Endothelial cell of umbilical vein (primary cell): Measurements from ENCODE around the gene DAB2. TPM values are rescaled to one million over a fixed set of nuclear protein-coding genes. Genes with fewer than 3 reads are reported as not detected.

ENCODE experiments used
- BruUV-seq: library from RNA; stranded (reverse); fragments of 400-500 nt; replicated peaks from 2 replicates; lab custom pipeline; 2021; lab: Mats Ljungman, UMichigan
- CTCF ChIA-PET: fragments of 300-600, 350-600 bp; sonication (Branson Sonifier 250); formaldehyde crosslinking; loops from one replicate; lab custom pipeline; 2021; ENCODE audit warnings: antibody characterized with exemption, inconsistent platforms; lab: Charles Lee
- POLR2A ChIA-PET: fragments of 300-600, 350-600 bp; sonication (Branson Sonifier 250); formaldehyde crosslinking; loops from one replicate; lab custom pipeline; 2021; ENCODE audit warnings: antibody characterized with exemption, inconsistent platforms; lab: Charles Lee
- DNase-seq: peaks from one replicate; pipeline ENCODE4 v3.0.0-alpha.2; 2011; ENCODE audit warnings: low read depth, low spot score
- FAIRE-seq: peaks from 2 replicates; lab custom pipeline; 2011; peaks lifted over from hg19 to GRCh38; lab: Jason Lieb, UNC
- H2AFZ ChIP-seq: 2 replicates; pipeline ENCODE4 v1.6.0; 2012; ENCODE audit warnings: low read depth, low read length, control low read depth, inconsistent platforms
- H3K27ac ChIP-seq: 2 replicates; pipeline ENCODE4 v1.5.1; 2011; ENCODE audit warnings: low read depth, mild to moderate bottlenecking, control low read depth, low read length, moderate library complexity; ENCODE audit not compliant: insufficient read depth
- H3K27me3 ChIP-seq, 2 experiments: 2 replicates each; pipeline versions ENCODE4 v1.6.0 to v1.6.1; 2011; ENCODE audit warnings: low read length in 2 of 2, mixed read lengths in 1 of 2; ENCODE audit not compliant: control insufficient read depth in 2 of 2, insufficient read depth in 2 of 2
- H3K36me3 ChIP-seq, 2 experiments: 2 replicates in 1 of 2; 3 replicates in 1 of 2; pipeline ENCODE4 v1.5.1; 2011; ENCODE audit warnings: low read length in 2 of 2, mild to moderate bottlenecking in 1 of 2, moderate library complexity in 1 of 2; ENCODE audit not compliant: control insufficient read depth in 2 of 2, insufficient read depth in 2 of 2; ENCODE audit errors: extremely low read depth in 1 of 2
- H3K4me1 ChIP-seq: 3 replicates; pipeline ENCODE4 v1.5.1; 2011; ENCODE audit warnings: mild to moderate bottlenecking, low read length; ENCODE audit not compliant: control insufficient read depth, insufficient read depth; ENCODE audit errors: extremely low read depth
- H3K4me2 ChIP-seq: 2 replicates; pipeline ENCODE4 v1.6.1; 2011; ENCODE audit warnings: low read length, control low read depth, mixed read lengths; ENCODE audit not compliant: insufficient read depth
- H3K4me3 ChIP-seq, 3 experiments: fragments of 200-600 bp in 1 of 3; sonication (generic), shearing (Covaris generic) in 1 of 3; replicated peaks in 1 of 3; 2 replicates each; pipeline ENCODE4 v1.5.1; 2011 to 2016; ENCODE audit warnings: control low read depth in 3 of 3, low read length in 3 of 3, mild to moderate bottlenecking in 2 of 3, inconsistent platforms in 1 of 3, low read depth in 1 of 3, moderate library complexity in 1 of 3; ENCODE audit not compliant: insufficient read depth in 1 of 3
- H3K79me2 ChIP-seq: 2 replicates; pipeline ENCODE4 v1.6.0; 2012; ENCODE audit warnings: low read length, inconsistent platforms; ENCODE audit not compliant: control insufficient read depth, insufficient read depth
- H3K9ac ChIP-seq: replicated peaks from 2 replicates; pipeline ENCODE3; 2011; ENCODE audit warnings: low read length, control low read depth; ENCODE audit not compliant: insufficient read depth; ENCODE audit errors: extremely low read depth
- H3K9me1 ChIP-seq: replicated peaks from 3 replicates; pipeline ENCODE4 v1.6.0; 2011; ENCODE audit warnings: mild to moderate bottlenecking, low read length; ENCODE audit not compliant: control insufficient read depth, insufficient read depth; ENCODE audit errors: extremely low read depth
- H3K9me3 ChIP-seq: replicated peaks from 2 replicates; pipeline ENCODE4 v1.5.1; 2012; ENCODE audit warnings: low read length, inconsistent platforms; ENCODE audit not compliant: control insufficient read depth, insufficient read depth
- H4K20me1 ChIP-seq: replicated peaks from 2 replicates; pipeline ENCODE3; 2011; ENCODE audit warnings: mild to moderate bottlenecking, low read length; ENCODE audit not compliant: control insufficient read depth, insufficient read depth; ENCODE audit errors: extremely low read depth
- CTCF ChIP-seq, 2 donors: IDR thresholded peaks; 1 replicate in 1 of 2; 2 replicates in 1 of 2; pipeline ENCODE4 v1.5.1; 2011; ENCODE audit warnings: low read length in 2 of 2, mild to moderate bottlenecking in 2 of 2, moderate library complexity in 2 of 2, control low read depth in 1 of 2, inconsistent platforms in 1 of 2, low read depth in 1 of 2; ENCODE audit not compliant: insufficient read depth in 1 of 2; ENCODE audit errors: extremely low read depth in 1 of 2
- EZH2 ChIP-seq: IDR thresholded peaks from 2 replicates; pipeline ENCODE4 v1.6.1; 2012; ENCODE audit warnings: borderline replicate concordance, low read depth, mild to moderate bottlenecking, moderate library complexity, low read length, inconsistent platforms; ENCODE audit not compliant: severe bottlenecking
- FOS ChIP-seq: IDR thresholded peaks from 2 replicates; pipeline ENCODE4 v1.6.1; 2011; ENCODE audit warnings: mild to moderate bottlenecking, low read length, moderate library complexity, borderline replicate concordance; ENCODE audit not compliant: insufficient read depth
- GATA2 ChIP-seq: IDR thresholded peaks from 2 replicates; pipeline ENCODE4 v1.7.0; 2011; ENCODE audit warnings: low read depth, mild to moderate bottlenecking, moderate library complexity, mixed read lengths, low read length; ENCODE audit not compliant: insufficient read length, insufficient read depth
- JUN ChIP-seq: IDR thresholded peaks from 2 replicates; pipeline ENCODE4 v1.6.1; 2011; ENCODE audit warnings: borderline replicate concordance, low read depth; ENCODE audit not compliant: insufficient read length, insufficient read depth
- MAX ChIP-seq: IDR thresholded peaks from 2 replicates; pipeline ENCODE4 v1.6.1; 2011; ENCODE audit not compliant: insufficient read depth, insufficient read length
- MYC ChIP-seq: IDR thresholded peaks from one replicate; pipeline ENCODE4 v1.6.1; 2011; ENCODE audit warnings: mild to moderate bottlenecking, low read depth, low read length
- POLR2A ChIP-seq: IDR thresholded peaks from 2 replicates; pipeline ENCODE4 v1.6.1; 2012; ENCODE audit warnings: low read depth, mild to moderate bottlenecking, control low read depth, low read length
- POLR2AphosphoS5 ChIP-seq: IDR thresholded peaks from 2 replicates; pipeline ENCODE4 v1.6.1; 2012; ENCODE audit warnings: low read depth, mild to moderate bottlenecking, control low read depth, low read length, moderate library complexity; ENCODE audit not compliant: insufficient read depth
- dilution Hi-C: fragments of 300-500 bp; cut with MboI; formaldehyde crosslinking; loops from one replicate; pipeline ENCODE4 v1.15.0; 2019; ENCODE audit warnings: low sequenced_read_pairs; ENCODE audit not compliant: extremely low pct_ligation_motif_present
- intact Hi-C: fragments of 100-400 bp; cut with micrococcal nuclease; formaldehyde crosslinking; loops from one replicate; pipeline ENCODE4 v1.10.0; 2022
- polyA plus RNA-seq, 4 experiments: library from polyadenylated mRNA; depleted of rRNA in 3 of 4; stranded (reverse) in 3 of 4; unstranded in 1 of 4; fragments of >200 nt; gene quantifications; 2 replicates each; pipeline versions ENCODE4 v1.2.1 to v1.2.3, GENCODE V29; 2011 to 2012; ENCODE audit warnings: missing spikeins in 1 of 4
- total RNA-seq: library from RNA; stranded (reverse); gene quantifications from 2 replicates; pipeline ENCODE4 v1.2.3, GENCODE V29; 2021

DAB2 gene
- total and polyA plus RNA-seq, 2 donors (not counting 3 experiments of a cell fraction or from before 2014, with no cell fraction given), result 168 to 283 TPM

GRCh38 chr5:39371367-39371635 is 53.5 kb downstream of the DAB2 start:
- no peak for DNase-seq
- no peaks in the 10 kb centered on the region for H3K4me1 ChIP-seq
- ChIA-PET CTCF (interaction anchor here (2.4 to 3.8 kb wide), 2 partner anchors 153 to 176 kb away, joined by 9 to 14 read pairs; no protein-coding TSS in a partner anchor), POLR2A (no interaction called here)
- no peak overlapping the region for H2AFZ ChIP-seq
- no peak overlapping the region for H3K9ac ChIP-seq
- H3K36me3 ChIP-seq, result peaks cover 32 to 46% of the 10 kb centered on the region in 2 experiments
- no peaks in the 10 kb centered on the region for H3K27me3 ChIP-seq
- dilution Hi-C loops, result no loop called here
- TF ChIP-seq MYC, result no peak
- no peak for TF ChIP-seq GATA2
- no peak for TF ChIP-seq FOS
- no peak for TF ChIP-seq CTCF (IDR thresholded peaks at IDR 0.05; ENCODE audit: extremely low read depth in 1 of 2, insufficient read depth in 1 of 2, low read depth in 1 of 2, low read length in 2 of 2)
- TF ChIP-seq JUN, result no peak
- TF ChIP-seq MAX, result no peak
- no peak for TF ChIP-seq POLR2AphosphoS5
- no peak for TF ChIP-seq POLR2A
- TF ChIP-seq EZH2, result no peak
- FAIRE-seq, result no peak
- H3K79me2 ChIP-seq, result no peaks in the 10 kb centered on the region
- no peaks in the 10 kb centered on the region for H3K9me1 ChIP-seq
- no TSS peak for BruUV-seq
- intact Hi-C loops, result no loop called here
- H3K4me3 ChIP-seq, result no peak overlapping the region
- no peak overlapping the region for H3K4me2 ChIP-seq
- no peak overlapping the region for H3K27ac ChIP-seq
- H3K9me3 ChIP-seq, result no peaks in the 10 kb centered on the region
- H4K20me1 ChIP-seq, result no peaks in the 10 kb centered on the region
